CD4-positive, alpha-beta T cell (primary cell): Measurements from ENCODE around the gene WFIKKN2. TPM values are rescaled to one million over a fixed set of nuclear protein-coding genes. Genes with fewer than 3 reads are reported as not detected.
A peak's percentile ranks its signal among the peaks of the same experiment; 100 is the strongest.

ENCODE experiments used
- ATAC-seq: fragments of 200-7000 bp; cut with Tn5 transposase; one replicate; pipeline ENCODE4 v1.10.0; 2022; ENCODE audit warnings: mild to moderate bottlenecking; ENCODE audit not compliant: poor library complexity
- CTCF ChIA-PET: fragments of 350-600 bp; sonication (Branson Sonifier 250); formaldehyde crosslinking; loops from one replicate; lab custom pipeline; 2021; ENCODE audit warnings: antibody characterized with exemption, inconsistent platforms; lab: Charles Lee
- POLR2A ChIA-PET: fragments of 350-600 bp; sonication (Branson Sonifier 250); formaldehyde crosslinking; loops from one replicate; lab custom pipeline; 2021; ENCODE audit warnings: antibody characterized with exemption, inconsistent platforms; lab: Charles Lee
- DNase-seq, 14 experiments: peaks; one replicate each; pipeline ENCODE4 v3.0.0-alpha.2; 2013 to 2020; ENCODE audit warnings: mixed read lengths in 2 of 14
- H3K27ac ChIP-seq, 2 donors: one replicate each; pipeline versions ENCODE4 v1.5.1 to v1.7.0; 2013; ENCODE audit warnings: low read length in 2 of 2, low read depth in 1 of 2, mild to moderate bottlenecking in 1 of 2
- H3K27me3 ChIP-seq, 2 experiments: 1 replicate in 1 of 2; 2 replicates in 1 of 2; pipeline versions ENCODE4 v1.6.1 to v1.7.0; 2013; ENCODE audit warnings: low read length in 2 of 2, control low read depth in 1 of 2, mild to moderate bottlenecking in 1 of 2, moderate library complexity in 1 of 2; ENCODE audit not compliant: insufficient read depth in 2 of 2, control insufficient read depth in 1 of 2
- H3K36me3 ChIP-seq: one replicate; pipeline ENCODE4 v1.6.1; 2013; ENCODE audit warnings: low read length, control low read depth; ENCODE audit not compliant: insufficient read depth
- H3K4me1 ChIP-seq: one replicate; pipeline ENCODE4 v1.6.1; 2013; ENCODE audit warnings: low read length, control low read depth; ENCODE audit not compliant: insufficient read depth
- H3K4me3 ChIP-seq: one replicate; pipeline ENCODE4 v1.5.1; 2013; ENCODE audit warnings: mild to moderate bottlenecking, low read length, moderate library complexity
- H3K9me3 ChIP-seq, 2 experiments: 1 replicate in 1 of 2; 2 replicates in 1 of 2; pipeline versions ENCODE4 v1.6.1 to v1.7.0; 2013; ENCODE audit warnings: low read length in 2 of 2, mild to moderate bottlenecking in 2 of 2, control low read depth in 1 of 2, moderate library complexity in 1 of 2; ENCODE audit not compliant: control insufficient read depth in 1 of 2, insufficient read depth in 1 of 2
- H3K27ac Mint-ChIP-seq: one replicate; pipeline ENCODE4 v1.8.0; 2020; ENCODE audit warnings: mixed read lengths
- H3K27me3 Mint-ChIP-seq: one replicate; pipeline ENCODE4 v1.8.0; 2021; ENCODE audit warnings: mixed read lengths
- H3K36me3 Mint-ChIP-seq: one replicate; pipeline ENCODE4 v1.8.0; 2021; ENCODE audit warnings: low read depth, mixed read lengths
- H3K4me1 Mint-ChIP-seq: one replicate; pipeline ENCODE4 v1.8.0; 2021; ENCODE audit warnings: low read depth, mixed read lengths
- H3K4me3 Mint-ChIP-seq: one replicate; pipeline ENCODE4 v1.8.0; 2020; ENCODE audit warnings: mild to moderate bottlenecking, mixed read lengths
- H3K9me3 Mint-ChIP-seq: one replicate; pipeline ENCODE4 v1.8.0; 2020; ENCODE audit warnings: mixed read lengths
- CTCF ChIP-seq: fragments of 200-600 bp; IDR thresholded peaks from one replicate; pipeline ENCODE4 v1.8.0; 2022; ENCODE audit warnings: antibody characterized with exemption, mild to moderate bottlenecking
- intact Hi-C, 2 experiments: fragments of 100-400 bp; cut with DNase I in 1 of 2; cut with micrococcal nuclease in 1 of 2; formaldehyde crosslinking; loops; one replicate each; pipeline versions ENCODE4 v1.15.1 to v1.9.0; 2023 to 2025; cut with DNase I, micrococcal nuclease
- total RNA-seq, 174 experiments: library from RNA in 2 of 174; stranded (reverse) in 2 of 174; gene quantifications; one replicate each; pipeline ENCODE4 v1.2.3 and lab custom pipeline; 2021 to 2026

Gene WFIKKN2
- total RNA-seq, 2 experiments from 2014 or later: not detected

- Mint-ChIP-seq H3K4me1 (peaks cover 50% of the 10 kb centered on the region), H3K4me3 (no peak overlapping the region), H3K27me3 (no peaks in the 10 kb centered on the region), H3K36me3 (no peaks in the 10 kb centered on the region), H3K27ac (peak overlapping the region; percentile 37), H3K9me3 (no peaks in the 10 kb centered on the region)
- ChIA-PET CTCF (interaction anchor here (1.2 to 1.7 kb wide), 2 partner anchors 14 to 32 kb away, joined by 3 to 5 read pairs; no protein-coding TSS in a partner anchor), POLR2A (interaction anchor here (1.0 to 11.1 kb wide), 4 partner anchors 12 to 47 kb away, joined by 4 to 125 read pairs (median 5); partner anchors contain the start of gene TOB1)
- intact Hi-C loops: no loop called here
- no peaks in the 10 kb centered on the region for H3K36me3 ChIP-seq
- peaks cover 37% of the 10 kb centered on the region for H3K4me1 ChIP-seq
- no peaks in the 10 kb centered on the region for H3K27me3 ChIP-seq
- DNase-seq: peak in 2 of 14 experiments; percentile 31 to 41
- ATAC-seq: no peak
- H3K4me3 ChIP-seq: no peak overlapping the region
- no peak for TF ChIP-seq CTCF
- no peak overlapping the region for H3K27ac ChIP-seq
- peaks cover 0 to 4% of the 10 kb centered on the region in 2 experiments for H3K9me3 ChIP-seq
These were observed 48.6 kb downstream of the WFIKKN2 start for GRCh38 chr17:50883850-50884438.

DNA sequence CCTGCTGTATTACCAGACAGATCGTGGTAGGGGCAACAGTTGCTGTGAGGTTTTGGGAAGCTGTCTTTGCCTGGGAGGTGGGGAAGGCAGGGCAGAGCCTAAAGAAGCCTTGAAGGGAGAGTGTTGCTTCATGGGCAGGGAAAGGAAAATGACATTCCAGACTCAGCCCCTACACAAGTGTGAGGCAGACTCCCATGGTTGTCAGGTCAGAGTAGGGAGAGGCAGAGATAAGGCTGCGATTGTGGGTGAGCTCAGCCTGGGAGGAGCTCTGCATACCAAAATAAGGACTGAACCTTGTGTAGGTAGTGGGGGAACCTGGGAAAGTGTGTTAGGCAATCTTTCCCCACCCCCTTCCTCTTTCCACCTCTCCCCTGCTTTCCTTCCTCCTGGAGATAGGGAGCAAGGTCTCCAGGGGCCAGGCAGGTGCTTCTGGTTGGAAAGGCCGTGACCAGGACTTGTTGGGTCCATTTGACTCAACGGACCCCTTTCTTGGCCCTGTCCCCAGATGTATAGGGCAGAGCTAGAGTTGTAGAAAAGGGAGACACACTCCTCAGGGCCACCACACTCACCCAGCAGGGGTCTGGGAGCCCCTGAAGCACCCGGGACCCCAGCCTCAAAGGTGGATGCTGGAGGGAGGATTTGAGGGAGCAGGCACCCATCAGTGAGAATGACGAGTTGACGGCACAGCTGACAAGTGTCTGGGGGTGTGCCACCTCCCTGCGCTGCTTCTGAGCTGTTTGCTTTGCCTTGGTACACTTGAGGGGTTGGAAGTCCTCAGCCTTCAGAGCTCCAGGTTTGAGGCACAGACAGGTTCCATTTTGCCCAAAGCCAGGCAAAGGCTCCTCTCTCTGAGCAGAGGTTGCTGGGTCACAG is 49.3 kb downstream of the WFIKKN2 start:
- DNase-seq (no peak), ATAC-seq (no peak)
- no peak for TF ChIP-seq CTCF
- Histone ChIP-seq H3K9me3 (peaks cover 0 to 4% of the 10 kb centered on the region in 2 experiments), H3K27me3 (no peaks in the 10 kb centered on the region), H3K4me3 (no peak overlapping the region), H3K36me3 (no peaks in the 10 kb centered on the region), H3K4me1 (peaks cover 37% of the 10 kb centered on the region), H3K27ac (no peak overlapping the region)
- ChIA-PET POLR2A (interaction anchor here (1.0 to 11.1 kb wide), 4 partner anchors 13 to 46 kb away, joined by 4 to 125 read pairs (median 5); partner anchors contain the start of gene TOB1), CTCF (interaction anchor here (1.2 to 1.7 kb wide), 3 partner anchors 12 to 32 kb away, joined by 3 to 5 read pairs (median 3); no protein-coding TSS in a partner anchor)
- peak overlapping the region; percentile 37 for H3K27ac Mint-ChIP-seq
- peaks cover 50% of the 10 kb centered on the region for H3K4me1 Mint-ChIP-seq
- H3K27me3 Mint-ChIP-seq: no peaks in the 10 kb centered on the region
- H3K4me3 Mint-ChIP-seq: no peak overlapping the region
- intact Hi-C loops: no loop called here
- no peaks in the 10 kb centered on the region for H3K9me3 Mint-ChIP-seq
- H3K36me3 Mint-ChIP-seq: no peaks in the 10 kb centered on the region

DNA sequence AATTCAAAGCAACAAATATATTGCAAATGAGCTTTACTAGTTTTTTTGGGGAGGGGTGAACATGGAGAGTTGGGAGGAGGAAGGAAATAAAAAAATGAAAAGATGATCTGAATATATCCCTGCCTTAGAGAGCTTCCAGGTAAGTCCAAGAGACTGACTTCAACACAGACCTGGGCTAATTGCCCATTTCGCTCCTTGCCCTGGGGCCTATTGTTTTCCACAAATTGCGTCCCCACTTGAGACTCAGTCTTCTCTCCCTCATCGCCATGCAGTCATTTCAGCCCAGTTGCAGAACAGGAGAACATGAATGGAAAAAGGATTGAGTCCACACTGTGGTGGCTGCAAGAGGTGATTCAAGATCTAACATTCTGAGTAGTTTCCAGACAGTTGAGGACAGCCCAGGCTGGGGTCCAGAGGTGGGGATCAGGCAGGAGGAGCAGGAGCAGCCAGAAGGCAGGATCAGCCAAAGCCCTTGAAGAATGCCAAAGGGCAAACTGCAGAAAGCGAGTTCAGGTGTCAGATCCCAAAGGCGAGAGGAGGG is 52.4 kb downstream of the WFIKKN2 start:
- DNase-seq (no peak), ATAC-seq (no peak)
- Histone ChIP-seq H3K9me3 (no peaks in the 10 kb centered on the region), H3K27ac (no peak overlapping the region), H3K27me3 (no peaks in the 10 kb centered on the region), H3K4me3 (no peak overlapping the region), H3K4me1 (peaks cover 29% of the 10 kb centered on the region), H3K36me3 (no peaks in the 10 kb centered on the region)
- intact Hi-C loops: no loop called here
- Mint-ChIP-seq H3K27ac (no peak overlapping the region), H3K4me3 (no peak overlapping the region), H3K36me3 (no peaks in the 10 kb centered on the region), H3K4me1 (peaks cover 33% of the 10 kb centered on the region), H3K9me3 (no peaks in the 10 kb centered on the region), H3K27me3 (no peaks in the 10 kb centered on the region)
- TF ChIP-seq CTCF: no peak
- POLR2A ChIA-PET: interaction anchor here (1.0 to 11.1 kb wide), 5 partner anchors 15 to 57 kb away, joined by 3 to 125 read pairs (median 7); partner anchors contain the start of gene TOB1
- CTCF ChIA-PET: interaction anchor here (1.5 to 1.7 kb wide), 2 partner anchors 11 to 35 kb away, joined by 3 to 4 read pairs; no protein-coding TSS in a partner anchor
